ENCODE data around the gene WNT5B.

Gene WNT5B

GRCh38 chr12:1635301-1636095, 6.5 kb downstream of the WNT5B start:
- Histone ChIP-seq H3K27me3 (ENCODE audit: control insufficient read depth, insufficient read depth, low read length) (peaks cover 50% of the 10 kb centered on the region), H3K9ac (ENCODE audit: low read depth, low read length) (no peak overlapping the region), H3K4me3 (ENCODE audit: low read depth, low read length) (no peak overlapping the region), H3K9me3 (ENCODE audit: control insufficient read depth, insufficient read depth, low read length) (no peaks in the 10 kb centered on the region), H3K4me1 (ENCODE audit: control insufficient read depth, insufficient read depth, low read length) (peaks cover 8% of the 10 kb centered on the region), H3K36me3 (ENCODE audit: control insufficient read depth, insufficient read depth, low read length) (no peaks in the 10 kb centered on the region)

GRCh38 chr12:1638203-1638602, 9.2 kb downstream of the WNT5B start:
- H3K4me1 ChIP-seq (ENCODE audit: control insufficient read depth, insufficient read depth, low read length) = no peaks in the 10 kb centered on the region
- no peak overlapping the region for H3K4me3 ChIP-seq (ENCODE audit: low read depth, low read length)
- peaks cover 23% of the 10 kb centered on the region for H3K27me3 ChIP-seq (ENCODE audit: control insufficient read depth, insufficient read depth, low read length)
- no peak overlapping the region for H3K9ac ChIP-seq (ENCODE audit: low read depth, low read length)
- H3K9me3 ChIP-seq (ENCODE audit: control insufficient read depth, insufficient read depth, low read length) = no peaks in the 10 kb centered on the region
- H3K36me3 ChIP-seq (ENCODE audit: control insufficient read depth, insufficient read depth, low read length) = no peaks in the 10 kb centered on the region

GRCh38 chr12:1639538-1639937, 10.5 kb downstream of the WNT5B start:
- Histone ChIP-seq H3K27me3 (ENCODE audit: control insufficient read depth, insufficient read depth, low read length) (peaks cover 9% of the 10 kb centered on the region), H3K36me3 (ENCODE audit: control insufficient read depth, insufficient read depth, low read length) (no peaks in the 10 kb centered on the region), H3K9me3 (ENCODE audit: control insufficient read depth, insufficient read depth, low read length) (no peaks in the 10 kb centered on the region), H3K4me1 (ENCODE audit: control insufficient read depth, insufficient read depth, low read length) (no peaks in the 10 kb centered on the region), H3K4me3 (ENCODE audit: low read depth, low read length) (no peak overlapping the region), H3K9ac (ENCODE audit: low read depth, low read length) (no peak overlapping the region)

GRCh38 chr12:1640328-1641234, 11.6 kb downstream of the WNT5B start:
- peaks cover under 1% of the 10 kb centered on the region for H3K27me3 ChIP-seq (ENCODE audit: control insufficient read depth, insufficient read depth, low read length)
- no peak overlapping the region for H3K9ac ChIP-seq (ENCODE audit: low read depth, low read length)
- H3K9me3 ChIP-seq (ENCODE audit: control insufficient read depth, insufficient read depth, low read length) = no peaks in the 10 kb centered on the region
- no peak overlapping the region for H3K4me3 ChIP-seq (ENCODE audit: low read depth, low read length)
- H3K36me3 ChIP-seq (ENCODE audit: control insufficient read depth, insufficient read depth, low read length) = no peaks in the 10 kb centered on the region
- H3K4me1 ChIP-seq (ENCODE audit: control insufficient read depth, insufficient read depth, low read length) = no peaks in the 10 kb centered on the region

- H3K36me3 ChIP-seq (ENCODE audit: control insufficient read depth, insufficient read depth, low read length) = no peaks in the 10 kb centered on the region
- no peak overlapping the region for H3K4me3 ChIP-seq (ENCODE audit: low read depth, low read length)
These were observed 13.5 kb downstream of the WNT5B start for GRCh38 chr12:1642513-1642912.

GRCh38 chr12:1643043-1643442, 14.0 kb downstream of the WNT5B start:
- H3K27me3 ChIP-seq (ENCODE audit: control insufficient read depth, insufficient read depth, low read length) = no peaks in the 10 kb centered on the region
- no peaks in the 10 kb centered on the region for H3K36me3 ChIP-seq (ENCODE audit: control insufficient read depth, insufficient read depth, low read length)
- H3K9ac ChIP-seq (ENCODE audit: low read depth, low read length) = no peak overlapping the region
- no peak overlapping the region for H3K4me3 ChIP-seq (ENCODE audit: low read depth, low read length)
- no peaks in the 10 kb centered on the region for H3K4me1 ChIP-seq (ENCODE audit: control insufficient read depth, insufficient read depth, low read length)
- H3K9me3 ChIP-seq (ENCODE audit: control insufficient read depth, insufficient read depth, low read length) = no peaks in the 10 kb centered on the region

More at GRCh38 chr12:1642513-1642912, 13.5 kb downstream of the WNT5B start:
- H3K4me1 ChIP-seq (ENCODE audit: control insufficient read depth, insufficient read depth, low read length) = no peaks in the 10 kb centered on the region
- no peaks in the 10 kb centered on the region for H3K27me3 ChIP-seq (ENCODE audit: control insufficient read depth, insufficient read depth, low read length)
- H3K9ac ChIP-seq (ENCODE audit: low read depth, low read length) = no peak overlapping the region
- H3K9me3 ChIP-seq (ENCODE audit: control insufficient read depth, insufficient read depth, low read length) = no peaks in the 10 kb centered on the region

- no peak overlapping the region for H3K9ac ChIP-seq (ENCODE audit: low read depth, low read length)
- H3K9me3 ChIP-seq (ENCODE audit: control insufficient read depth, insufficient read depth, low read length) = no peaks in the 10 kb centered on the region
- no peak overlapping the region for H3K4me3 ChIP-seq (ENCODE audit: low read depth, low read length)
- no peaks in the 10 kb centered on the region for H3K27me3 ChIP-seq (ENCODE audit: control insufficient read depth, insufficient read depth, low read length)
- no peaks in the 10 kb centered on the region for H3K4me1 ChIP-seq (ENCODE audit: control insufficient read depth, insufficient read depth, low read length)
- no peaks in the 10 kb centered on the region for H3K36me3 ChIP-seq (ENCODE audit: control insufficient read depth, insufficient read depth, low read length)
These were observed 15.0 kb downstream of the WNT5B start for GRCh38 chr12:1643905-1644533.

GRCh38 chr12:1644534-1645438, 15.8 kb downstream of the WNT5B start:
- Histone ChIP-seq H3K27me3 (ENCODE audit: control insufficient read depth, insufficient read depth, low read length) (no peaks in the 10 kb centered on the region), H3K9ac (ENCODE audit: low read depth, low read length) (no peak overlapping the region), H3K4me3 (ENCODE audit: low read depth, low read length) (no peak overlapping the region), H3K9me3 (ENCODE audit: control insufficient read depth, insufficient read depth, low read length) (no peaks in the 10 kb centered on the region), H3K4me1 (ENCODE audit: control insufficient read depth, insufficient read depth, low read length) (no peaks in the 10 kb centered on the region), H3K36me3 (ENCODE audit: control insufficient read depth, insufficient read depth, low read length) (no peaks in the 10 kb centered on the region)

- H3K9me3 ChIP-seq (ENCODE audit: control insufficient read depth, insufficient read depth, low read length) = no peaks in the 10 kb centered on the region
- H3K4me3 ChIP-seq (ENCODE audit: low read depth, low read length) = no peak overlapping the region
- H3K36me3 ChIP-seq (ENCODE audit: control insufficient read depth, insufficient read depth, low read length) = no peaks in the 10 kb centered on the region
- H3K27me3 ChIP-seq (ENCODE audit: control insufficient read depth, insufficient read depth, low read length) = no peaks in the 10 kb centered on the region
- H3K9ac ChIP-seq (ENCODE audit: low read depth, low read length) = no peak overlapping the region
- H3K4me1 ChIP-seq (ENCODE audit: control insufficient read depth, insufficient read depth, low read length) = peaks cover 6% of the 10 kb centered on the region
These were observed 16.8 kb downstream of the WNT5B start for GRCh38 chr12:1645819-1646218.

GRCh38 chr12:1646569-1647284, 17.7 kb downstream of the WNT5B start:
- H3K36me3 ChIP-seq (ENCODE audit: control insufficient read depth, insufficient read depth, low read length) = no peaks in the 10 kb centered on the region

More at GRCh38 chr12:1646569-1647284, 17.7 kb downstream of the WNT5B start:
- H3K4me3 ChIP-seq (ENCODE audit: low read depth, low read length) = no peak overlapping the region
- no peaks in the 10 kb centered on the region for H3K9me3 ChIP-seq (ENCODE audit: control insufficient read depth, insufficient read depth, low read length)
- peaks cover 6% of the 10 kb centered on the region for H3K4me1 ChIP-seq (ENCODE audit: control insufficient read depth, insufficient read depth, low read length)
- peaks cover 3% of the 10 kb centered on the region for H3K27me3 ChIP-seq (ENCODE audit: control insufficient read depth, insufficient read depth, low read length)
- no peak overlapping the region for H3K9ac ChIP-seq (ENCODE audit: low read depth, low read length)

All from iPS-15b (cell line).